BLaER1 treated with 17β-estradiol and CSF1 and Interleukin-3, amounts not matched to agents 10 nM and 100 nM (cell line): ENCODE data around the gene SCAF8.
"Not testable (repeated sequence)": the region's sequence is repeated elsewhere in the genome, so short reads cannot be mapped to it uniquely, and the experiment has no call there.

Experiments used
- H3K27ac ChIP-seq, 11 experiments: shearing (Covaris generic); formaldehyde crosslinking; 2 replicates each; pipeline ENCODE4 v1.8.1; 2022
- H3K27me3 ChIP-seq, 11 experiments: shearing (Covaris generic); formaldehyde crosslinking; 2 replicates each; pipeline ENCODE4 v1.8.1; 2022
- H3K36me3 ChIP-seq, 11 experiments: shearing (Covaris generic); formaldehyde crosslinking; 2 replicates each; pipeline ENCODE4 v1.8.1; 2022
- H3K4me1 ChIP-seq, 10 experiments: shearing (Covaris generic); formaldehyde crosslinking; 2 replicates each; pipeline ENCODE4 v1.8.1; 2022
- H3K4me2 ChIP-seq, 11 experiments: shearing (Covaris generic); formaldehyde crosslinking; 2 replicates each; pipeline ENCODE4 v1.8.1; 2022
- H3K4me3 ChIP-seq, 10 experiments: shearing (Covaris generic); formaldehyde crosslinking; 2 replicates each; pipeline ENCODE4 v1.8.1; 2022
- H3K9ac ChIP-seq, 11 experiments: shearing (Covaris generic); formaldehyde crosslinking; 2 replicates each; pipeline ENCODE4 v1.8.1; 2022
- H3K9me3 ChIP-seq, 11 experiments: shearing (Covaris generic); formaldehyde crosslinking; replicated peaks in 1 of 11; 2 replicates each; pipeline ENCODE4 v1.8.1; 2022
- H4K20me1 ChIP-seq, 11 experiments: shearing (Covaris generic); formaldehyde crosslinking; 2 replicates each; pipeline ENCODE4 v1.8.1; 2022
- Cebpa-rat ChIP-seq, 11 experiments: shearing (Covaris generic); IDR thresholded peaks; 2 replicates each; pipeline ENCODE4 v1.8.1; 2022

The SCAF8 gene

GRCh38 chr6:154758125-154758524 is 24.9 kb downstream of the SCAF8 start:
- Histone ChIP-seq H3K4me1 (peaks cover 0 to 18% (median 0%) of the 10 kb centered on the region in 10 experiments; a peak in 4 of 20 replicates), H3K4me3 (no peak overlapping the region), H3K27ac (no peak overlapping the region), H3K9me3 (peaks cover 0 to 48% (median 40%) of the 10 kb centered on the region in 11 experiments; a peak in 18 of 22 replicates), H3K9ac (no peak overlapping the region), H4K20me1 (peaks cover 71 to 100% (median 97%) of the 10 kb centered on the region in 11 experiments), H3K4me2 (peak overlapping the region in 1 of 11 experiments; percentile 9; a peak in 2 of 22 replicates), H3K36me3 (peaks cover 25 to 89% (median 73%) of the 10 kb centered on the region in 11 experiments), H3K27me3 (no peaks in the 10 kb centered on the region)
- no peak for TF ChIP-seq Cebpa-rat (IDR thresholded peaks at IDR 0.05)

GRCh38 chr6:154763650-154764049 is 30.4 kb downstream of the SCAF8 start:
- H3K4me3 ChIP-seq, result no peak overlapping the region
- no peak overlapping the region for H3K9ac ChIP-seq
- no peaks in the 10 kb centered on the region for H3K27me3 ChIP-seq
- peaks cover 12 to 79% (median 53%) of the 10 kb centered on the region in 11 experiments for H3K36me3 ChIP-seq
- peaks cover 71 to 100% (median 97%) of the 10 kb centered on the region in 11 experiments for H4K20me1 ChIP-seq
- no peak overlapping the region for H3K4me2 ChIP-seq
- H3K9me3 ChIP-seq, result peaks cover 0 to 35% (median 29%) of the 10 kb centered on the region in 11 experiments; a peak in 18 of 22 replicates
- H3K27ac ChIP-seq, result no peak overlapping the region
- no peak for TF ChIP-seq Cebpa-rat (IDR thresholded peaks at IDR 0.05)
- H3K4me1 ChIP-seq, result peaks cover 0 to 31% (median 0%) of the 10 kb centered on the region in 10 experiments; a peak in 5 of 20 replicates

- Histone ChIP-seq H3K9me3 (peaks cover 0 to 21% (median 17%) of the 10 kb centered on the region in 11 experiments; a peak in 18 of 22 replicates), H3K4me3 (no peak overlapping the region), H3K27me3 (no peaks in the 10 kb centered on the region), H3K36me3 (peaks cover 12 to 76% (median 46%) of the 10 kb centered on the region in 11 experiments), H3K27ac (no peak overlapping the region), H3K4me2 (0 out of 22 replicates have a peak overlapping the region, but pooled peaks of 1 of the 11 experiments have one; percentile 9), H4K20me1 (peaks cover 78 to 100% (median 97%) of the 10 kb centered on the region in 11 experiments), H3K4me1 (peaks cover 0 to 29% (median 0%) of the 10 kb centered on the region in 10 experiments; a peak in 5 of 20 replicates), H3K9ac (no peak overlapping the region)
- no peak for TF ChIP-seq Cebpa-rat (IDR thresholded peaks at IDR 0.05)
Observed at GRCh38 chr6:154765273-154765672, 32.1 kb downstream of the SCAF8 start.

- H3K27ac ChIP-seq, result no peak overlapping the region
- H4K20me1 ChIP-seq, result peaks cover 85 to 100% (median 98%) of the 10 kb centered on the region in 11 experiments
- peaks cover 0 to 12% (median 8%) of the 10 kb centered on the region in 11 experiments; a peak in 18 of 22 replicates for H3K9me3 ChIP-seq
- H3K36me3 ChIP-seq, result peaks cover 14 to 76% (median 44%) of the 10 kb centered on the region in 11 experiments
- TF ChIP-seq Cebpa-rat (IDR thresholded peaks at IDR 0.05), result no peak
- H3K27me3 ChIP-seq, result no peaks in the 10 kb centered on the region
- H3K4me3 ChIP-seq, result no peak overlapping the region
- H3K4me2 ChIP-seq, result no peak overlapping the region
- no peak overlapping the region for H3K9ac ChIP-seq
- H3K4me1 ChIP-seq, result peaks cover 0 to 29% (median 0%) of the 10 kb centered on the region in 10 experiments; a peak in 5 of 20 replicates
Observed at GRCh38 chr6:154766288-154766687, 33.1 kb downstream of the SCAF8 start.

- no peak overlapping the region for H3K4me2 ChIP-seq
- peaks cover 0 to 3% (median 3%) of the 10 kb centered on the region in 11 experiments; a peak in 16 of 22 replicates for H3K9me3 ChIP-seq
- no peak overlapping the region for H3K9ac ChIP-seq
- no peaks in the 10 kb centered on the region for H3K27me3 ChIP-seq
- no peak overlapping the region for H3K27ac ChIP-seq
- peaks cover 91 to 100% (median 100%) of the 10 kb centered on the region in 11 experiments for H4K20me1 ChIP-seq
- peaks cover 0 to 29% (median 0%) of the 10 kb centered on the region in 10 experiments; a peak in 5 of 20 replicates for H3K4me1 ChIP-seq
- H3K36me3 ChIP-seq, result peaks cover 11 to 79% (median 43%) of the 10 kb centered on the region in 11 experiments; a peak in 19 of 22 replicates
- TF ChIP-seq Cebpa-rat (IDR thresholded peaks at IDR 0.05), result no peak
- no peak overlapping the region for H3K4me3 ChIP-seq
Observed at GRCh38 chr6:154767003-154767723, 33.9 kb downstream of the SCAF8 start.

- Histone ChIP-seq H3K4me3 (no peak overlapping the region), H3K9me3 (no peaks in the 10 kb centered on the region), H4K20me1 (peaks cover 96 to 100% (median 100%) of the 10 kb centered on the region in 11 experiments), H3K27ac (no peak overlapping the region), H3K4me1 (peaks cover 0 to 29% (median 0%) of the 10 kb centered on the region in 10 experiments; a peak in 5 of 20 replicates), H3K9ac (no peak overlapping the region), H3K36me3 (peaks cover 7 to 79% (median 48%) of the 10 kb centered on the region in 11 experiments; a peak in 18 of 22 replicates), H3K27me3 (no peaks in the 10 kb centered on the region), H3K4me2 (no peak overlapping the region)
- TF ChIP-seq Cebpa-rat (IDR thresholded peaks at IDR 0.05), result no peak
Observed at GRCh38 chr6:154768280-154768679, 35.1 kb downstream of the SCAF8 start.

- H3K9me3 ChIP-seq, result no peaks in the 10 kb centered on the region
- no peak overlapping the region for H3K27ac ChIP-seq
- peaks cover 68 to 100% (median 99%) of the 10 kb centered on the region in 11 experiments for H4K20me1 ChIP-seq
- H3K9ac ChIP-seq, result no peak overlapping the region
- peaks cover 42 to 94% (median 76%) of the 10 kb centered on the region in 11 experiments for H3K36me3 ChIP-seq
- H3K4me2 ChIP-seq, result no peak overlapping the region
- no peak overlapping the region for H3K4me3 ChIP-seq
- H3K4me1 ChIP-seq, result no peaks in the 10 kb centered on the region
- no peaks in the 10 kb centered on the region for H3K27me3 ChIP-seq
- TF ChIP-seq Cebpa-rat (IDR thresholded peaks at IDR 0.05), result no peak
Observed at GRCh38 chr6:154773610-154774089, 40.4 kb downstream of the SCAF8 start.

GRCh38 chr6:154779157-154779556 is 45.9 kb downstream of the SCAF8 start:
- Histone ChIP-seq H3K36me3 (peaks cover 57 to 98% (median 83%) of the 10 kb centered on the region in 11 experiments), H4K20me1 (peaks cover 17 to 93% (median 59%) of the 10 kb centered on the region in 11 experiments; a peak in 20 of 22 replicates)
- not testable (repeated sequence) for H3K27ac ChIP-seq, H3K9me3 ChIP-seq, H3K27me3 ChIP-seq, H3K4me1 ChIP-seq, H3K9ac ChIP-seq, H3K4me2 ChIP-seq, H3K4me3 ChIP-seq

GRCh38 chr6:154782193-154782592 is 49.0 kb downstream of the SCAF8 start:
- H4K20me1 ChIP-seq, result peaks cover 12 to 93% (median 56%) of the 10 kb centered on the region in 11 experiments; a peak in 21 of 22 replicates

More at GRCh38 chr6:154782193-154782592, 49.0 kb downstream of the SCAF8 start:
- H3K9me3 ChIP-seq, result no peaks in the 10 kb centered on the region
- no peak overlapping the region for H3K9ac ChIP-seq
- no peaks in the 10 kb centered on the region; a peak in 1 of 20 replicates for H3K4me1 ChIP-seq
- no peak overlapping the region for H3K4me2 ChIP-seq
- no peak for TF ChIP-seq Cebpa-rat (IDR thresholded peaks at IDR 0.05)
- H3K4me3 ChIP-seq, result no peak overlapping the region
- no peaks in the 10 kb centered on the region for H3K27me3 ChIP-seq
- peaks cover 55 to 97% (median 91%) of the 10 kb centered on the region in 11 experiments for H3K36me3 ChIP-seq
- no peak overlapping the region for H3K27ac ChIP-seq
